ENCODE data around the gene SH3RF3.

The SH3RF3 gene

GRCh38 chr2:109246176-109246575 is 117.2 kb downstream of the SH3RF3 start:
- DNase-seq, result no peak

- no peak for DNase-seq
Observed at GRCh38 chr2:109246616-109247015, 117.6 kb downstream of the SH3RF3 start.

- DNase-seq, result no peak
Observed at GRCh38 chr2:109247340-109247739, 118.3 kb downstream of the SH3RF3 start.

GRCh38 chr2:109247812-109248211 is 118.8 kb downstream of the SH3RF3 start:
- DNase-seq, result no peak

- DNase-seq, result no peak
Observed at GRCh38 chr2:109248590-109248989, 119.6 kb downstream of the SH3RF3 start.

- DNase-seq, result no peak
Observed at GRCh38 chr2:109253217-109253616, 124.2 kb downstream of the SH3RF3 start.

GRCh38 chr2:109254174-109254904 is 125.3 kb downstream of the SH3RF3 start:
- DNase-seq, result no peak

GRCh38 chr2:109255654-109256053 is 126.6 kb downstream of the SH3RF3 start:
- no peak for DNase-seq

- no peak for DNase-seq
Observed at GRCh38 chr2:109256111-109256510, 127.1 kb downstream of the SH3RF3 start.

GRCh38 chr2:109256921-109257320 is 127.9 kb downstream of the SH3RF3 start:
- DNase-seq, result no peak

GRCh38 chr2:109257653-109258052 is 128.6 kb downstream of the SH3RF3 start:
- no peak for DNase-seq

GRCh38 chr2:109258376-109258775 is 129.4 kb downstream of the SH3RF3 start:
- no peak for DNase-seq

GRCh38 chr2:109258905-109259540 is 130.0 kb downstream of the SH3RF3 start:
- DNase-seq, result no peak

GRCh38 chr2:109259671-109260070 is 130.7 kb downstream of the SH3RF3 start:
- no peak for DNase-seq

- no peak for DNase-seq
Observed at GRCh38 chr2:109260116-109260855, 131.3 kb downstream of the SH3RF3 start.

- DNase-seq, result no peak
Observed at GRCh38 chr2:109260886-109261700, 132.1 kb downstream of the SH3RF3 start.

GRCh38 chr2:109261906-109262631 is 133.1 kb downstream of the SH3RF3 start:
- no peak for DNase-seq

GRCh38 chr2:109264595-109265328 is 135.8 kb downstream of the SH3RF3 start:
- DNase-seq, result no peak

- no peak for DNase-seq
Observed at GRCh38 chr2:109265369-109265768, 136.4 kb downstream of the SH3RF3 start.

- DNase-seq, result no peak
Observed at GRCh38 chr2:109265953-109266352, 136.9 kb downstream of the SH3RF3 start.

- DNase-seq, result no peak
Observed at GRCh38 chr2:109266496-109266895, 137.5 kb downstream of the SH3RF3 start.

Measured in T1000 (cell line).